CD14-positive monocyte (primary cell): ENCODE measurements around the gene LAMB3. TPM values are rescaled to one million over a fixed set of nuclear protein-coding genes. Genes with fewer than 3 reads are reported as not detected.

ENCODE experiments used
- DNase-seq, 3 donors: peaks; one replicate each; pipeline ENCODE4 v3.0.0-alpha.2; 2011 to 2022
- H2AFZ ChIP-seq: 2 replicates; pipeline ENCODE4 v1.6.0; 2012; ENCODE audit warnings: mild to moderate bottlenecking, low read depth, low read length, inconsistent platforms; ENCODE audit not compliant: insufficient read depth, poor library complexity, severe bottlenecking
- H3K27ac ChIP-seq, 2 donors: 1 replicate in 1 of 2; 2 replicates in 1 of 2; pipeline ENCODE4 v1.5.1; 2012 to 2013; ENCODE audit warnings: low read length in 2 of 2, control low read depth in 1 of 2, inconsistent platforms in 1 of 2, low read depth in 1 of 2, mild to moderate bottlenecking in 1 of 2
- H3K27me3 ChIP-seq, 2 donors: one replicate each; pipeline versions ENCODE4 v1.6.0 to v1.6.1; 2011 to 2013; ENCODE audit warnings: low read length in 2 of 2; ENCODE audit not compliant: control insufficient read depth in 2 of 2, insufficient read depth in 2 of 2
- H3K36me3 ChIP-seq, 2 donors: replicated peaks in 1 of 2; 1 replicate in 1 of 2; 2 replicates in 1 of 2; pipeline versions ENCODE4 v1.5.1 to v1.6.1; 2012 to 2013; ENCODE audit warnings: low read length in 2 of 2, control low read depth in 1 of 2, inconsistent platforms in 1 of 2, mild to moderate bottlenecking in 1 of 2; ENCODE audit not compliant: insufficient read depth in 2 of 2, control insufficient read depth in 1 of 2
- H3K4me1 ChIP-seq, 2 donors: 1 replicate in 1 of 2; 2 replicates in 1 of 2; pipeline versions ENCODE4 v1.5.1 to v1.6.1; 2012 to 2013; ENCODE audit warnings: low read length in 2 of 2, control low read depth in 1 of 2, inconsistent platforms in 1 of 2, mild to moderate bottlenecking in 1 of 2, moderate library complexity in 1 of 2; ENCODE audit not compliant: insufficient read depth in 2 of 2, control insufficient read depth in 1 of 2
- H3K4me2 ChIP-seq: replicated peaks from 2 replicates; pipeline ENCODE3; 2012; ENCODE audit warnings: low read length, moderate library complexity, mild to moderate bottlenecking; ENCODE audit not compliant: poor library complexity, severe bottlenecking; ENCODE audit errors: extremely low read depth
- H3K4me3 ChIP-seq, 3 experiments: fragments of 200-600 bp in 1 of 3; sonication (generic) in 1 of 3; replicated peaks in 1 of 3; 1 replicate in 2 of 3; 2 replicates in 1 of 3; pipeline ENCODE4 v1.5.1; 2011 to 2013; ENCODE audit warnings: low read length in 3 of 3, mild to moderate bottlenecking in 3 of 3, control low read depth in 2 of 3, low read depth in 2 of 3, inconsistent platforms in 1 of 3, moderate library complexity in 1 of 3
- H3K79me2 ChIP-seq: 2 replicates; pipeline ENCODE4 v1.6.0; 2012; ENCODE audit warnings: mild to moderate bottlenecking, control low read depth, inconsistent platforms, low read length, moderate library complexity; ENCODE audit not compliant: insufficient read depth
- H3K9ac ChIP-seq: 2 replicates; pipeline ENCODE4 v1.6.0; 2017; ENCODE audit warnings: low read length, mild to moderate bottlenecking; ENCODE audit not compliant: insufficient read depth, poor library complexity, severe bottlenecking
- H3K9me3 ChIP-seq, 2 donors: replicated peaks in 1 of 2; 1 replicate in 1 of 2; 2 replicates in 1 of 2; pipeline versions ENCODE4 v1.5.1 to v1.6.1; 2012 to 2013; ENCODE audit warnings: low read length in 2 of 2, control low read depth in 1 of 2; ENCODE audit not compliant: control insufficient read depth in 1 of 2, insufficient read depth in 1 of 2
- H4K20me1 ChIP-seq: 2 replicates; pipeline ENCODE4 v1.6.0; 2012; ENCODE audit warnings: mild to moderate bottlenecking, low read length, control low read depth, moderate library complexity; ENCODE audit not compliant: insufficient read depth
- H3K27ac Mint-ChIP-seq, 7 donors: one replicate each; pipeline ENCODE4 v1.8.0; 2020; ENCODE audit warnings: mild to moderate bottlenecking in 7 of 7, mixed read lengths in 7 of 7, moderate library complexity in 6 of 7, inconsistent platforms in 2 of 7
- H3K27me3 Mint-ChIP-seq, 3 donors: one replicate each; pipeline ENCODE4 v1.8.0; 2021 to 2022; ENCODE audit warnings: low read depth in 3 of 3, mild to moderate bottlenecking in 3 of 3, mixed read lengths in 3 of 3, moderate library complexity in 3 of 3, inconsistent platforms in 1 of 3
- H3K36me3 Mint-ChIP-seq, 2 donors: one replicate each; pipeline ENCODE4 v1.8.0; 2020; ENCODE audit warnings: mixed read lengths in 2 of 2, inconsistent platforms in 1 of 2, mild to moderate bottlenecking in 1 of 2
- H3K4me1 Mint-ChIP-seq: one replicate; pipeline ENCODE4 v1.8.0; 2020; ENCODE audit warnings: mild to moderate bottlenecking, mixed read lengths
- H3K4me3 Mint-ChIP-seq, 2 donors: one replicate each; pipeline ENCODE4 v1.8.0; 2020; ENCODE audit warnings: mild to moderate bottlenecking in 2 of 2, mixed read lengths in 2 of 2, moderate library complexity in 1 of 2
- H3K9me3 Mint-ChIP-seq, 7 donors: one replicate each; pipeline ENCODE4 v1.8.0; 2020 to 2022; ENCODE audit warnings: mixed read lengths in 7 of 7, mild to moderate bottlenecking in 6 of 7, moderate library complexity in 6 of 7, inconsistent platforms in 2 of 7
- WGBS: methylation state at CpG from one replicate; pipeline ENCODE4 v1.1.5; 2013; ENCODE audit warnings: missing lambda C conversion rate; ENCODE audit not compliant: insufficient coverage; 5-methylcytosine and 5-hydroxymethylcytosine counted together
- intact Hi-C, 2 donors: fragments of 100-400 bp; cut with micrococcal nuclease; formaldehyde crosslinking; loops; one replicate each; pipeline versions ENCODE4 v1.15.0 to v1.15.1; 2023
- polyA plus RNA-seq, 3 donors: library from polyadenylated mRNA; depleted of rRNA in 1 of 3; unstranded in 2 of 3; stranded (reverse) in 1 of 3; fragments of 300-500 nt in 2 of 3; fragments of >200 nt in 1 of 3; fragmentation: Illumina TruSeq in 2 of 3; gene quantifications; 1 replicate in 2 of 3; 2 replicates in 1 of 3; pipeline ENCODE4 v1.2.3, GENCODE V29; 2012 to 2021
- TF ChIP-seq, protein P1 (sequence below): fragments of 200-600 bp; IDR thresholded peaks from one replicate; pipeline ENCODE4 v1.8.0; 2022; ENCODE audit warnings: antibody characterized with exemption, mild to moderate bottlenecking

LAMB3 gene
- polyA plus RNA-seq, 3 donors: 0.29 to 0.67 (median 0.30) TPM

DNA sequence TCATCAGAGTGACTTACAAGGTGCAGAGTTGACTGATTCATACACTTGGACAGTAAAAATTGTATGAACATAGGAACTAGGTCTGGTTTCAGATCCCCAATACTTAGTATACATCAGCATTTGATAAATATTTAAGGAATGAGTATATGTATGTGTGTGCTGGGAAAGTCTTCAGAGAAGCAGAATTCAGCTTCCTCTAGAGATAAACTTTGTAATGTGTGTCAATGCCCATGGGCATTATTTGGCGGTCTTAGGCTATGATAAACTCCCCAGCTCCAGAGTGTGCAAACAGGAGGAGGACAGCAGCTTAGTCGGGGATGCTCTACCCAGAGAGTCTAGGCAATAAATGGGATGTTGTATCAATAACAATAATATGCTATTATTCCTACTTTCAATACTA lies 71.6 kb downstream of the LAMB3 start:
- intact Hi-C loops: no loop called here
- H3K27me3 Mint-ChIP-seq: peaks cover 2 to 14% (median 4%) of the 10 kb centered on the region in 3 donors

DNA sequence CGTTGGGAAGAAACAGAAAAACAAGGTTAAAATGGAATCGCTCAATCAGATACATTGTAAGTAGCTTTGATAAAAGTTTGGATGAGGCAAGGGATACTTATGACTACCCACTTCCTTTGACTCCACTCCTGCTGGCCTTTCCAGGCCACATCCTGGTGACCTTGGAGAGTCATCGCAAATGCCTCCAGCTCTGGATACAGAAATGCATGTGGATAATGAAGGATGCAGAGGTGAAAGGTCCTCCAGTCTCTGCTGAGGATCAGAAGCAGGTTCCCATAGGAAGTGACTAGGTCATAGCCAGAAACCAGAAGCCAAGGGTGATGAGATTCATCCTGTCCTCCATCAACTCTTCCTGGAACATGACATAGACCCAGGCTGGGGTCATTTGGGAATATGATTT lies 74.9 kb downstream of the LAMB3 start:
- H3K4me2 ChIP-seq: no peak overlapping the region
- no CpG with 5 or more reads among the region's 3 CpGs for WGBS
- Mint-ChIP-seq H3K4me3 (no peak overlapping the region), H3K27ac (no peak overlapping the region), H3K9me3 (no peaks in the 10 kb centered on the region), H3K36me3 (no peaks in the 10 kb centered on the region), H3K4me1 (no peaks in the 10 kb centered on the region), H3K27me3 (peaks cover 4 to 24% (median 6%) of the 10 kb centered on the region in 3 donors)
- no peaks in the 10 kb centered on the region for H3K9me3 ChIP-seq
- no peaks in the 10 kb centered on the region for H3K79me2 ChIP-seq
- TF ChIP-seq, protein P1, sequence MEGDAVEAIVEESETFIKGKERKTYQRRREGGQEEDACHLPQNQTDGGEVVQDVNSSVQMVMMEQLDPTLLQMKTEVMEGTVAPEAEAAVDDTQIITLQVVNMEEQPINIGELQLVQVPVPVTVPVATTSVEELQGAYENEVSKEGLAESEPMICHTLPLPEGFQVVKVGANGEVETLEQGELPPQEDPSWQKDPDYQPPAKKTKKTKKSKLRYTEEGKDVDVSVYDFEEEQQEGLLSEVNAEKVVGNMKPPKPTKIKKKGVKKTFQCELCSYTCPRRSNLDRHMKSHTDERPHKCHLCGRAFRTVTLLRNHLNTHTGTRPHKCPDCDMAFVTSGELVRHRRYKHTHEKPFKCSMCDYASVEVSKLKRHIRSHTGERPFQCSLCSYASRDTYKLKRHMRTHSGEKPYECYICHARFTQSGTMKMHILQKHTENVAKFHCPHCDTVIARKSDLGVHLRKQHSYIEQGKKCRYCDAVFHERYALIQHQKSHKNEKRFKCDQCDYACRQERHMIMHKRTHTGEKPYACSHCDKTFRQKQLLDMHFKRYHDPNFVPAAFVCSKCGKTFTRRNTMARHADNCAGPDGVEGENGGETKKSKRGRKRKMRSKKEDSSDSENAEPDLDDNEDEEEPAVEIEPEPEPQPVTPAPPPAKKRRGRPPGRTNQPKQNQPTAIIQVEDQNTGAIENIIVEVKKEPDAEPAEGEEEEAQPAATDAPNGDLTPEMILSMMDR: no peak
- H3K4me3 ChIP-seq: no peak overlapping the region
- H3K27ac ChIP-seq: no peak overlapping the region
- DNase-seq: no peak
- peaks cover 8 to 20% of the 10 kb centered on the region in 2 donors for H3K27me3 ChIP-seq
- H2AFZ ChIP-seq: no peak overlapping the region
- no peak overlapping the region for H3K9ac ChIP-seq
- no peaks in the 10 kb centered on the region for H3K4me1 ChIP-seq
- intact Hi-C loops: loop anchor here (5.0 kb wide), 3 partner anchors 50 to 170 kb away; no protein-coding TSS in a partner anchor
- no peaks in the 10 kb centered on the region for H4K20me1 ChIP-seq
- no peaks in the 10 kb centered on the region for H3K36me3 ChIP-seq

More for the DNA sequence above, 71.6 kb downstream of the LAMB3 start:
- H3K9me3 ChIP-seq: no peaks in the 10 kb centered on the region
- H3K4me3 ChIP-seq: no peak overlapping the region
- H3K79me2 ChIP-seq: no peaks in the 10 kb centered on the region
- Mint-ChIP-seq H3K4me1 (peaks cover 1% of the 10 kb centered on the region), H3K36me3 (no peaks in the 10 kb centered on the region), H3K9me3 (no peaks in the 10 kb centered on the region), H3K27ac (no peak overlapping the region), H3K4me3 (no peak overlapping the region)
- no peaks in the 10 kb centered on the region for H4K20me1 ChIP-seq
- TF ChIP-seq, protein P1: no peak
- WGBS: no CpG with 5 or more reads among the region's 2 CpGs
- DNase-seq: no peak
- H3K4me2 ChIP-seq: no peak overlapping the region
- no peak overlapping the region for H3K9ac ChIP-seq
- no peak overlapping the region for H2AFZ ChIP-seq
- peaks cover 32 to 46% of the 10 kb centered on the region in 2 donors for H3K27me3 ChIP-seq
- H3K27ac ChIP-seq: no peak overlapping the region
- no peaks in the 10 kb centered on the region for H3K4me1 ChIP-seq
- H3K36me3 ChIP-seq: no peaks in the 10 kb centered on the region
